SK-N-MC (cell line): ENCODE data around the gene PCNX2.

Experiments used
- DNase-seq: peaks from one replicate; pipeline ENCODE4 v3.0.0-alpha.2; 2011; ENCODE audit warnings: low read depth, low spot score
- H3K27ac ChIP-seq: fragments of 200-600 bp; sonication (generic); 2 replicates; pipeline ENCODE4 v1.5.1; 2016; ENCODE audit warnings: mixed run types
- H3K36me3 ChIP-seq: fragments of 200-600 bp; sonication (generic); 2 replicates; pipeline ENCODE4 v1.6.1; 2017; ENCODE audit warnings: antibody characterized with exemption, low read length, mixed read lengths; ENCODE audit not compliant: insufficient read depth
- H3K4me3 ChIP-seq: fragments of 200-600 bp; sonication (generic); 2 replicates; pipeline ENCODE4 v1.5.1; 2016
- H3K9ac ChIP-seq: fragments of 200-600 bp; sonication (generic); 2 replicates; pipeline ENCODE4 v1.8.0; 2017; ENCODE audit warnings: mixed run types, mixed read lengths; ENCODE audit not compliant: insufficient read length
- H3K9me3 ChIP-seq: fragments of 200-600 bp; sonication (generic); 2 replicates; pipeline ENCODE4 v1.6.1; 2017; ENCODE audit warnings: low read depth, mild to moderate bottlenecking, antibody characterized with exemption, low read length, moderate library complexity, mixed read lengths
- EZH2 ChIP-seq: fragments of 200-600 bp; sonication (generic); IDR thresholded peaks from one replicate; pipeline ENCODE4 v1.6.1; 2017; ENCODE audit warnings: antibody characterized with exemption
- FOXP2 ChIP-seq: optimal IDR thresholded peaks from 2 replicates; pipeline ENCODE3; 2011; ENCODE audit warnings: mild to moderate bottlenecking, moderate library complexity; ENCODE audit not compliant: insufficient read depth; ENCODE audit errors: extremely low read length, control extremely low read depth
- POLR2AphosphoS5 ChIP-seq: IDR thresholded peaks from 2 replicates; pipeline ENCODE4 v1.6.1; 2012; ENCODE audit warnings: mild to moderate bottlenecking, low read depth, low read length, borderline replicate concordance

The PCNX2 gene, protein sequence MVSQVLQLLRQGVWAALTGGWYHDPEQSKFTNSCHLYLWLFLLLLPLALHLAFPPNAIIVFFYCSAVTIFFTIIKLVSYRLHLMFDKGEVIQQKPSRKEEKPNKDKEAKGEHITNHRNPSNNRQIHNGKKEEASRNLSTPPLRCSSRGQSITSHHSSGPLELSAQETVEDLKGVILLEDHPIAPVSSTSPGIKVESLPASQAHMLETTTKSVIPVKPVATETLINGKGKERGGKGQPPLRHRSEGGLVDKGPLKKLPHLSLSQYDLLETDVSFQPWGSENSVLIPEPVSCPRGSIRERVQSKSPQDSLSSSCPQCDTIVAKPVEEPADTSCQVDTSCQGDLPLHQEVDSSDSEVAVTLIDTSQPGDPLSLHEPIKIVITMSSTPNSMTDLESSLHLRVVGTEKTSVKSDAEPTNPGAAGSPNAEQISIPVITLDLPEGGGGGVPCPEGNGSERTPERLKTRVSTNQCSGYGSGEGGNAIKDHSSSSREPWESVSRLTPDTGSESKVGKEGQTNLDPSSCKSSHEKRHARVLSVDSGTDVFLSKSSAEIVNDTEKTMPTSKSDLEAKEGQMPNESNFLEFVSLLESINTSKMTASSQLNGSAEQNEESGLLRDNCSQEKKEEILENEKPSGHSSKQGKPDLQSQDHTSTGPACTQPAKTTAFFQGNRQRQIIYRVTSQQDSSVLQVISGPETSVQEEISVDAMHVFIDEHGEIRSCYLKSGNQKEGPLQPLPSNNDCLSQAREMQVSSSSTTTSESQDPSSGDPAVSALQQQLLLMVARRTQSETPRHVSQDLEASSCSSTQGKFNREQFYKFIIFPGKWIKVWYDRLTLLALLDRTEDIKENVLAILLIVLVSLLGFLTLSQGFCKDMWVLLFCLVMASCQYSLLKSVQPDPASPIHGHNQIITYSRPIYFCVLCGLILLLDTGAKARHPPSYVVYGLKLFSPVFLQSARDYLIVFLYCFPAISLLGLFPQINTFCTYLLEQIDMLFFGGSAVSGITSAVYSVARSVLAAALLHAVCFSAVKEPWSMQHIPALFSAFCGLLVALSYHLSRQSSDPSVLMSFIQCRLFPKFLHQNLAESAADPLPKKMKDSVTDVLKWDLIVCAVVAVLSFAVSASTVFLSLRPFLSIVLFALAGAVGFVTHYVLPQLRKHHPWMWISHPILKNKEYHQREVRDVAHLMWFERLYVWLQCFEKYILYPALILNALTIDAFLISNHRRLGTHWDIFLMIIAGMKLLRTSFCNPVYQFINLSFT (N-terminal part only)

DNA sequence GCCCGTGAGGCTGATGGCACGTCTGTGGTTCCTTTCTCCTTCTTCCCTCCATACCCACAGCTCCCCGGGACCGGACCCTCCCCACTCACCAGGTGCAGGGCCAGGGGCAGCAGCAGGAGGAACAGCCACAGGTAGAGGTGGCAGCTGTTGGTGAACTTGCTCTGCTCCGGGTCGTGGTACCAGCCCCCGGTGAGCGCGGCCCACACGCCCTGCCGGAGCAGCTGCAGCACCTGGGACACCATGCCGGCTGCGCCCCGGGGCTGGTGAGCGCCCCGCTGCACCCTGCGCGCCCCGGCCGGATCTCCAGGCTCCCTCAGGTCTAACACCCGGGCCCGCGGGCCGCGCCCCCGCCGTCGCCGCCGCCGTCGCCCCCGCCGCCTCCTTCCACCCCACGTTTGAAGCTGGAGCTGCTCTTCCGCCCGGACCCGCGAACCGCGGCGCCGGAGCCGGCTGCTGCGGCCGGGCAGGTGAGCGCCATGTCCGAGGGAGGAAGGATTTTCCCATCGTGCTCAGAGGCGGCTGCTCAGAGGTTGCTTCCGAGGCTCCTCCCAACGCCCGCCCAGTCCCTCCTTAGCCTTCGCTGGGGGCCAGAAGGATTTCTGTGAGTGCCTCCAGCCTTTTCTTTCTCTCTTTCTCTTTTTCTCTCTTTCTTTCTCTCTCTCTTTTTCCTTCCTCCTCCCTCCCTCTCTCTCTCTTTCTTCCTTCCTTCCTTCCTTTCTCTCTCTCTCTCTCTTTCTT, at the start of gene PCNX2:
Gene PCNX2, minus strand, starts transcription at position 489 of the 738 bp plus-strand sequence. Its CDS starts 247 bp downstream, at position 242.
- Histone ChIP-seq H3K9me3 (no peaks in the 10 kb centered on the region), H3K4me3 (peak within 1 kb of the TSS; percentile 70), H3K36me3 (no peaks in the 10 kb centered on the region), H3K9ac (no peak within 1 kb of the TSS), H3K27ac (no peak within 1 kb of the TSS)
- no peak for DNase-seq
- TF ChIP-seq FOXP2 (no peak), EZH2 (no peak), POLR2AphosphoS5 (no peak)

GRCh38 chr1:233343262-233343661, 47.7 kb upstream of the PCNX2 start:
- Histone ChIP-seq H3K9me3 (no peaks in the 10 kb centered on the region), H3K9ac (no peak overlapping the region), H3K4me3 (no peak overlapping the region), H3K36me3 (no peaks in the 10 kb centered on the region), H3K27ac (no peak overlapping the region)
- no peak for DNase-seq
- TF ChIP-seq POLR2AphosphoS5, result no peak

DNA sequence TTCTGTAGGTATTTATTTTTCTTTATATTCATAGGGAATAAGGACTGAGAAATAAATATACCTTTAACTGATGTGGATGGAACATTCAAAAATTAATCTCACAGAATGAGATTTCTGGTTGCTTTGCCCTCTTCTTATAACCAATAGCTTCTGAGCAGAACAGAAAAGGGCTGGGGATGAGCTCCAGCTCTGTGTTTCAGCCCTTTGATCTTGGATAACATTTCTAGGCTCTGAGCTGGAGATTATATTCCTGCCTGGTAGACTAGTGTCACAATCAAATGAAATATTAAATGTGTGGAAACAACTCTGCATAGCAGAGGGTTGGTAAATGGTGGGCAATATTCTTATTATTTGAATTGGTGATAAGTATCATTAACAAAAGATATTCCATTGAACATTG, 46.6 kb upstream of the PCNX2 start:
- no peaks in the 10 kb centered on the region for H3K36me3 ChIP-seq
- no peak overlapping the region for H3K27ac ChIP-seq
- no peak for DNase-seq
- H3K4me3 ChIP-seq, result no peak overlapping the region
- H3K9ac ChIP-seq, result no peak overlapping the region
- H3K9me3 ChIP-seq, result no peaks in the 10 kb centered on the region
- no peak for TF ChIP-seq FOXP2
- no peak for TF ChIP-seq EZH2
- no peak for TF ChIP-seq POLR2AphosphoS5

DNA sequence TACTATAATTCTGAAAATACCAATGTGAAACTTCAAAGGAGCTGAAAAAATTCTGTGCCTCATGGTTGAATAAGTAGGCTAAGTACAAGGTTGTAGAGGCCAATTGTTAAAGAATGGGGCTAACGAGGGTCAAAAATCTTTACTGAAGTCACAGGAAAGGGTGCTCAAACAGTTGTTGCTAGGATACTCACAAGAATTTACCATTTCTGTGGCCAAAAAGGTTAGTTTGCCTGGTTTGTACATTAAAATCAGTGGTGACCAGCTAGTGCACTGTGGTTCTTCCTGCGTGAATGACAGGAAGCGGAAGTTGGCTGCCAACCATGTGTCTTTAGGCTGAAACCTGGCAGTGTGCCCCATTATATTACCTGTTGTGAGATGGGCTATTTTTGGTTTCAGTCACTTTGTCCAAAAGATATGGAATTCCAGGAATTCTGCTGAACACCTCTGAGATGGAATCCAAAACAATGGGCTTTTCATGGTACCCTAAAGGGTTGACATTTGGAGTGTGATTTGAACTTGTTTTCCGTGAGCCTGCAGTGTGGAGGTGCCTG, 45.5 kb upstream of the PCNX2 start:
- Histone ChIP-seq H3K36me3 (no peaks in the 10 kb centered on the region), H3K9ac (no peak overlapping the region), H3K9me3 (no peaks in the 10 kb centered on the region), H3K4me3 (no peak overlapping the region), H3K27ac (no peak overlapping the region)
- no peak for TF ChIP-seq EZH2
- no peak for TF ChIP-seq FOXP2
- TF ChIP-seq POLR2AphosphoS5, result no peak
- no peak for DNase-seq

GRCh38 chr1:233340031-233340555, 44.6 kb upstream of the PCNX2 start:
- H3K4me3 ChIP-seq, result no peak overlapping the region
- H3K27ac ChIP-seq, result no peak overlapping the region
- H3K9me3 ChIP-seq, result no peaks in the 10 kb centered on the region
- H3K36me3 ChIP-seq, result no peaks in the 10 kb centered on the region
- DNase-seq, result no peak
- no peak for TF ChIP-seq FOXP2
- no peak for TF ChIP-seq POLR2AphosphoS5
- TF ChIP-seq EZH2, result no peak
- no peak overlapping the region for H3K9ac ChIP-seq

DNA sequence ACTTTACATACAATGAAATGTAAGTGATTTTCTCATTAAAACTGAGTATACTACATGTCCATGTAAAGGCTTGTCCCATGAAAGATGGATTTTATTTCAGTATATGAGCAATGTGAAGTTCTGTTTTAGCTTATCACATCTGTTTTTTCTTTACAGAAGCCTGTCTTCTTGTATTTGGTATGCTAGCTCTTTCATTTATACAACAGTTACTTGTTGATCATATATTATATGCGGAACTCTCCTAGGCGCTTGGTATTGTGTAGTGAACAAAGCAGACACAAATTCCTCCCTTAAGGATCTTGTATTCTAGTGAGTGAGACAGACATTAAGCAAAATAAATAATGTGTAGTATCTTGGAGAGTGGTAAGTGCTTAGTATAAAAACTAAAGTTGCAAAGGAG, 42.6 kb upstream of the PCNX2 start:
- TF ChIP-seq EZH2, result no peak
- no peak for TF ChIP-seq FOXP2
- TF ChIP-seq POLR2AphosphoS5, result no peak
- no peak overlapping the region for H3K9ac ChIP-seq
- H3K36me3 ChIP-seq, result no peaks in the 10 kb centered on the region
- no peak for DNase-seq
- H3K9me3 ChIP-seq, result no peaks in the 10 kb centered on the region
- H3K4me3 ChIP-seq, result no peak overlapping the region
- no peak overlapping the region for H3K27ac ChIP-seq

GRCh38 chr1:233337505-233337904, 42.0 kb upstream of the PCNX2 start:
- no peaks in the 10 kb centered on the region for H3K9me3 ChIP-seq
- no peak overlapping the region for H3K27ac ChIP-seq
- no peaks in the 10 kb centered on the region for H3K36me3 ChIP-seq
- DNase-seq, result no peak
- TF ChIP-seq POLR2AphosphoS5 (no peak), EZH2 (no peak), FOXP2 (no peak)
- no peak overlapping the region for H3K4me3 ChIP-seq
- no peak overlapping the region for H3K9ac ChIP-seq
